Measurements from ENCODE around the gene UBE2V1.

- TF ChIP-seq CTCF (IDR thresholded peaks at IDR 0.05) (no peak), POLR2A (IDR thresholded peaks at IDR 0.05) (no peak), EP300 (IDR thresholded peaks at IDR 0.05) (no peak), POLR2AphosphoS5 (IDR thresholded peaks at IDR 0.05) (no peak)
These were observed 5.8 kb downstream of the UBE2V1 start for GRCh38 chr20:50107086-50107660.

Measured in suprapubic skin (tissue), 4 donors.